GM13977 (cell line): ENCODE measurements around the gene IWS1.

Source experiments
- DNase-seq: peaks from one replicate; pipeline ENCODE4 v3.0.0; 2012; ENCODE audit warnings: low spot score
- CTCF ChIP-seq: IDR thresholded peaks from 2 replicates; pipeline ENCODE4 v1.5.1; 2012; ENCODE audit warnings: mild to moderate bottlenecking, control low read depth; ENCODE audit not compliant: insufficient read depth; ENCODE audit errors: extremely low read depth, missing control alignments
- in situ Hi-C: fragments of 300-500 bp; cut with MboI; formaldehyde crosslinking; loops from one replicate; pipeline ENCODE4 v1.12.0; 2022; ENCODE audit warnings: low sequenced_read_pairs, low pct_unique_long_range_greater_than_20kb, mixed read lengths, inconsistent platforms; ENCODE audit not compliant: unreplicated experiment

The IWS1 gene

DNA sequence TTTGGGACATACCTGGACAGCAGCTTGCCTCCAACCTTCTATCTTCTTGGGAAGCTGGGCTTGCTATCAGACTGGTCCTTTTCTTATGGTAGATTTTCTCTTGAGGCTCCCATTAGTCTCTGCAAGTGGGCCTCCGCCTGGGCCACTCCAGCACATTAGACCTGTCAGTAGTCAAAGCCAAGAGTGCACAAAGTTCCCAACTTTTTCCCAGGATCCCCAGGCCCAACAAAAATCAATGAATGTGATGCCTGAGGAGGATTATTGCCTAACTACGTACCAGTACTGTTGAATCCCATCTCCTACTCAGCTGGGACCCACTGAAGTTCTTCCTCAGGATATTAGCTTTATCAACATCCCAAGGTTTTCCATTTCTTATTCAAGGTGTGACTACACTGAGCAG lies 56.3 kb downstream of the IWS1 start:
- TF ChIP-seq CTCF: no peak
- no peak for DNase-seq
- in situ Hi-C loops: no loop called here

DNA sequence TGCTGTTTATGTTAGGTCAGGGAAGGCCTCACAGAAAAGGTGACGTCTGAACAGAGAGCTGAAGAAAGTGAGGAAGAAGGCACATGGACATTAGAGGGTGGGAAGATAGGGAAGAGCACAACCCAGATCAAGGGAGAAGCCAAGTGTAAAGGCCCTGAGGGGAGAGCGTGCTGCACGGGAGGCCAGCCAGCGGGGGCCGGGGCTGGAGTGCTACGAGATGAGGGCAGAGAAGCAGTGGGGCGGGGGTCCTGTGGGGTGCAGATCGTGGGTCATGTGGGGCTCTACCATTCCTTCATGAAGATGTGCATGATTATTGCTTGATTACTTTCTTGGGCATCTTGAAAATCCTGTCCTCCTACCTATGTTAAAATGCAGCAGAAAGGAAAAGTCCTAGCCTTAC lies 57.2 kb downstream of the IWS1 start:
- TF ChIP-seq CTCF: no peak
- DNase-seq: no peak
- in situ Hi-C loops: no loop called here

GRCh38 chr2:127465258-127465657 lies 61.0 kb downstream of the IWS1 start:
- DNase-seq: no peak
- in situ Hi-C loops: no loop called here

GRCh38 chr2:127464470-127465257 lies 61.6 kb downstream of the IWS1 start:
- TF ChIP-seq CTCF: no peak
- no peak for DNase-seq
- in situ Hi-C loops: no loop called here

More at GRCh38 chr2:127465258-127465657, 61.0 kb downstream of the IWS1 start:
- no peak for TF ChIP-seq CTCF

- no peak for DNase-seq
- in situ Hi-C loops: no loop called here
- no peak for TF ChIP-seq CTCF
Observed at GRCh38 chr2:127463155-127463991, 62.9 kb downstream of the IWS1 start.

- no peak for TF ChIP-seq CTCF
- in situ Hi-C loops: no loop called here
- no peak for DNase-seq
Observed at GRCh38 chr2:127462461-127462860, 63.8 kb downstream of the IWS1 start.
